CD4-positive, alpha-beta T cell treated with Interleukin-4 for 1 hour (primary cell): ENCODE results near the gene IL1A.
A peak's percentile ranks its signal among the peaks of the same experiment; 100 is the strongest.
"Not testable (repeated sequence)": the region's sequence is repeated elsewhere in the genome, so short reads cannot be mapped to it uniquely, and the experiment has no call there.

Experiments
- DNase-seq, 2 donors: peaks; one replicate each; pipeline ENCODE4 v3.0.0-alpha.2; 2020 to 2022

Gene IL1A

GRCh38 chr2:112784199-112785189 lies at the start of gene IL1A:
Gene IL1A (minus strand): TSS chr2:112784493. CDS start chr2:112783770, 723 bp downstream.
- DNase-seq: peak in 1 of 2 donors; percentile 55

- DNase-seq: no peak
Measured at GRCh38 chr2:112833976-112834375, 49.7 kb upstream of the IL1A start.

- DNase-seq: not testable (repeated sequence)
Measured at GRCh38 chr2:112833639-112833931, 49.3 kb upstream of the IL1A start.

GRCh38 chr2:112832841-112833638 lies 48.7 kb upstream of the IL1A start:
- peak in 1 of 2 donors; percentile 43 for DNase-seq

- peak; percentile 7 to 48 for DNase-seq
Measured at GRCh38 chr2:112831946-112832840, 47.9 kb upstream of the IL1A start.

GRCh38 chr2:112831513-112831845 lies 47.2 kb upstream of the IL1A start:
- no peak for DNase-seq

GRCh38 chr2:112830682-112831512 lies 46.6 kb upstream of the IL1A start:
- DNase-seq: no peak

- DNase-seq: peak in 1 of 2 donors; percentile 44
Measured at GRCh38 chr2:112829961-112830681, 45.8 kb upstream of the IL1A start.

GRCh38 chr2:112829101-112829960 lies 45.0 kb upstream of the IL1A start:
- peak; percentile 5 to 37 for DNase-seq

GRCh38 chr2:112828251-112828691 lies 44.0 kb upstream of the IL1A start:
- DNase-seq: no peak

GRCh38 chr2:112827604-112828185 lies 43.4 kb upstream of the IL1A start:
- no peak for DNase-seq

- DNase-seq: no peak
Measured at GRCh38 chr2:112827009-112827408, 42.7 kb upstream of the IL1A start.

- DNase-seq: no peak
Measured at GRCh38 chr2:112825706-112826105, 41.4 kb upstream of the IL1A start.

- DNase-seq: no peak
Measured at GRCh38 chr2:112824694-112825085, 40.4 kb upstream of the IL1A start.

GRCh38 chr2:112821682-112822081 lies 37.4 kb upstream of the IL1A start:
- DNase-seq: peak in 1 of 2 donors; percentile 6

- no peak for DNase-seq
Measured at GRCh38 chr2:112821142-112821541, 36.8 kb upstream of the IL1A start.

GRCh38 chr2:112820343-112820742 lies 36.0 kb upstream of the IL1A start:
- no peak for DNase-seq

- DNase-seq: no peak
Measured at GRCh38 chr2:112819081-112819480, 34.8 kb upstream of the IL1A start.

GRCh38 chr2:112818094-112818902 lies 34.0 kb upstream of the IL1A start:
- DNase-seq: no peak
